Fibroblast of mammary gland (primary cell): ENCODE measurements around the gene ELF1.
A peak's percentile ranks its signal among the peaks of the same experiment; 100 is the strongest.

Experiments
- DNase-seq: peaks from one replicate; pipeline ENCODE4 v3.0.0-alpha.2; 2010; ENCODE audit warnings: low read depth
- H3K4me3 ChIP-seq: 2 replicates; pipeline ENCODE4 v1.5.1; 2011; ENCODE audit warnings: low read depth, mild to moderate bottlenecking, low read length, moderate library complexity; ENCODE audit not compliant: control insufficient read depth
- TF ChIP-seq, protein P1 (sequence below): conservative IDR thresholded peaks from 2 replicates; pipeline ENCODE4 v1.5.1; 2011; ENCODE audit warnings: low read depth, low read length, inconsistent platforms; ENCODE audit not compliant: control insufficient read depth, insufficient read depth

ELF1 gene

GRCh38 chr13:41017159-41017558 lies 2.0 kb downstream of the ELF1 start:
- TF ChIP-seq, protein P1, sequence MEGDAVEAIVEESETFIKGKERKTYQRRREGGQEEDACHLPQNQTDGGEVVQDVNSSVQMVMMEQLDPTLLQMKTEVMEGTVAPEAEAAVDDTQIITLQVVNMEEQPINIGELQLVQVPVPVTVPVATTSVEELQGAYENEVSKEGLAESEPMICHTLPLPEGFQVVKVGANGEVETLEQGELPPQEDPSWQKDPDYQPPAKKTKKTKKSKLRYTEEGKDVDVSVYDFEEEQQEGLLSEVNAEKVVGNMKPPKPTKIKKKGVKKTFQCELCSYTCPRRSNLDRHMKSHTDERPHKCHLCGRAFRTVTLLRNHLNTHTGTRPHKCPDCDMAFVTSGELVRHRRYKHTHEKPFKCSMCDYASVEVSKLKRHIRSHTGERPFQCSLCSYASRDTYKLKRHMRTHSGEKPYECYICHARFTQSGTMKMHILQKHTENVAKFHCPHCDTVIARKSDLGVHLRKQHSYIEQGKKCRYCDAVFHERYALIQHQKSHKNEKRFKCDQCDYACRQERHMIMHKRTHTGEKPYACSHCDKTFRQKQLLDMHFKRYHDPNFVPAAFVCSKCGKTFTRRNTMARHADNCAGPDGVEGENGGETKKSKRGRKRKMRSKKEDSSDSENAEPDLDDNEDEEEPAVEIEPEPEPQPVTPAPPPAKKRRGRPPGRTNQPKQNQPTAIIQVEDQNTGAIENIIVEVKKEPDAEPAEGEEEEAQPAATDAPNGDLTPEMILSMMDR: no peak
- H3K4me3 ChIP-seq: no peak overlapping the region
- DNase-seq: no peak

DNA sequence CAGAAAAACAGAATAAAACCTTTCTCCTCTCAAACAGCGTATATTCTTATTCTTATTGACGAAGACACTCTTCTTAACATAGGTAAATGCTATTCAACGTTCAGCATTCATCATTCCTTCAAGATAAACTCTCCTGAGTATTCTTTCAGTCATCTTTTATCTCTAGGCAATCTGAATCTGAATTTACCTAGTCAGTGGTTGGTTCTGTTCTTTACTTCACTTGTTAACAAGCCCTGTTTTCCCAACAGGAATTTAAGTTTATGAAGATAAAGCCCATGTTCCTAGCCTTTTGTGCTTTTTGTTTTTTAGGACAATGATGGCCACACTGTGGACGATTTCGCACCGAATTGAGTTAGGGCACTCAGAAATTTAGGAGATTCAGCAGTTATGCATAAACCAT lies 3.2 kb downstream of the ELF1 start:
- TF ChIP-seq, protein P1: no peak
- no peak for DNase-seq
- H3K4me3 ChIP-seq: no peak overlapping the region

DNA sequence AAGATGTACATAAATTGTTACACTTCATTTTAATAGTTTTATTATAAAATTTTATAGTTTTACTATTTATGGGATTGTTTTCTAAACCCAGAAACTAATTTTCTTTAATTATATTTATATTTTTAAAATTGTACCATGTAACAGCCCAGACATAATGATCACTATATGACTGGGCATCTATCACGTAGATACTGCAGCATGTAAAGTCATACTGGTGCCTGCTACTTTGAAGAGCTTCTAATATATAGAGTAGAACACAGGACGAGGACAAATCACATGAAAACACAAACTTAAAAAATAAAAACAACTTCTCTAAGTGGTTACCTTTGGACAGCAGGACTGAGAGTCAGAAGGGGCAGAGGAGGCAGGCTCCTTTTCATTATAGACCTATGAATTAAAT lies 5.3 kb downstream of the ELF1 start:
- DNase-seq: no peak
- no peak overlapping the region for H3K4me3 ChIP-seq
- TF ChIP-seq, protein P1: no peak

GRCh38 chr13:41012536-41012935 lies 6.6 kb downstream of the ELF1 start:
- H3K4me3 ChIP-seq: no peak overlapping the region
- no peak for DNase-seq

GRCh38 chr13:41011382-41011956 lies 7.6 kb downstream of the ELF1 start:
- H3K4me3 ChIP-seq: no peak overlapping the region
- TF ChIP-seq, protein P1: no peak
- no peak for DNase-seq

More at GRCh38 chr13:41012536-41012935, 6.6 kb downstream of the ELF1 start:
- TF ChIP-seq, protein P1: no peak

DNA sequence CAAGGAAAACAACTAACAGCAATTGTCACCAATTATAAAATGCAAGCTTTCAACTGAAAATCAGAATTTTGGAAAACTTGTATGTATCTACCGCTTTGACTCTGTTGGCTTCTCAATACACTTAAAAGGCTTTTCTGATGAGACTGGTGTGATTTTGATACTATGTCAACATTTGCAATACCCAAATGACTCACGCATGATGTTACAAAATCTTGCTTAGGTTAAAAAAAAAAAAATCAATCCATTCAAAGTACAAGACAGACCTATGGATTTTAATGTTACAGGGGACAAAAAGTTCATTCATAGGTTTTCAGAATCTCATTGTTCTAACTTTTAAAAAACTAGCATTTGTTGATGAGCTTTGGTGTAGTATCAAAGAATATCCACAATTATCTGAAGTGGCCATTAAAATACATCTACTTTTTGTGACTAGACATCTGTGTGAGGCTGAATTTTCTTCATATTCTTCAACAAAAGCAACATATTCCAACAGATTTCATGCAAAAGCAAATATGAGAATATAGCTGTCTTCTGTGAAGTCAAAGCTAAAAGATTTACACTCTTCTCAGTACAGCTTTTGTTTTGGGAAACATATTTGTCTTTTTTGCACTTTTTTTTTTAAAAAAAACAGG lies 10.7 kb downstream of the ELF1 start:
- no peak overlapping the region for H3K4me3 ChIP-seq
- TF ChIP-seq, protein P1: no peak
- peak; percentile 89 for DNase-seq
